SK-N-SH treated with all-trans-retinoic acid at 6 μM for 48 hours (cell line): ENCODE data around the gene CDC42EP2.
"Not testable (repeated sequence)": the region's sequence is repeated elsewhere in the genome, so short reads cannot be mapped to it uniquely, and the experiment has no call there.

Experiments used
- ATAC-seq: fragments of 200-7000 bp; cut with Tn5 transposase; 3 replicates; pipeline ENCODE4 v1.9.1; 2020; ENCODE audit warnings: mild to moderate bottlenecking, moderate library complexity
- BACH2 ChIP-seq: fragments of 250-450 bp; sonication (Bioruptor Pico); IDR thresholded peaks from 2 replicates; pipeline ENCODE4 v1.9.0; 2021; ENCODE audit warnings: mild to moderate bottlenecking, borderline replicate concordance
- CREB5 ChIP-seq: fragments of 250-450 bp; sonication (Bioruptor Pico); IDR thresholded peaks from 2 replicates; pipeline ENCODE4 v1.5.1; 2020; ENCODE audit warnings: low read depth, mild to moderate bottlenecking, moderate library complexity
- CSDC2 ChIP-seq: fragments of 250-450 bp; sonication (Bioruptor Pico); IDR thresholded peaks from 2 replicates; pipeline ENCODE4 v1.5.0; 2020; ENCODE audit warnings: mild to moderate bottlenecking, moderate library complexity
- CSRNP3 ChIP-seq: fragments of 250-450 bp; sonication (Bioruptor Pico); IDR thresholded peaks from 2 replicates; pipeline ENCODE4 v1.5.1; 2021; ENCODE audit warnings: mild to moderate bottlenecking, moderate library complexity
- ESRRG ChIP-seq: fragments of 250-450 bp; sonication (Bioruptor Pico); IDR thresholded peaks from 2 replicates; pipeline ENCODE4 v1.6.1; 2021; ENCODE audit warnings: mild to moderate bottlenecking
- GLIS3 ChIP-seq: fragments of 250-450 bp; sonication (Bioruptor Pico); IDR thresholded peaks from 2 replicates; pipeline ENCODE4 v1.5.0; 2020; ENCODE audit warnings: mild to moderate bottlenecking, moderate library complexity
- ISL1 ChIP-seq: fragments of 250-450 bp; sonication (Bioruptor Pico); IDR thresholded peaks from 2 replicates; pipeline ENCODE4 v2.1.2; 2022; ENCODE audit warnings: mild to moderate bottlenecking, moderate library complexity
- OSR1 ChIP-seq: fragments of 250-450 bp; sonication (Bioruptor Pico); IDR thresholded peaks from 2 replicates; pipeline ENCODE4 v1.8.0; 2022; ENCODE audit warnings: moderate library complexity, mild to moderate bottlenecking, inconsistent platforms
- PATZ1 ChIP-seq: fragments of 250-450 bp; sonication (Bioruptor Pico); IDR thresholded peaks from 2 replicates; pipeline ENCODE4 v1.8.0; 2020; ENCODE audit warnings: mild to moderate bottlenecking, moderate library complexity, borderline replicate concordance
- PPARA ChIP-seq: fragments of 250-450 bp; sonication (Bioruptor Pico); IDR thresholded peaks from 2 replicates; pipeline ENCODE4 v1.5.0; 2020; ENCODE audit warnings: mild to moderate bottlenecking, borderline replicate concordance
- RARB ChIP-seq: fragments of 250-450 bp; sonication (Bioruptor Pico); IDR thresholded peaks from 2 replicates; pipeline ENCODE4 v1.8.0; 2021; ENCODE audit warnings: mild to moderate bottlenecking, moderate library complexity
- SNAI2 ChIP-seq: fragments of 250-450 bp; sonication (Bioruptor Pico); IDR thresholded peaks from 2 replicates; pipeline ENCODE4 v1.5.0; 2020; ENCODE audit warnings: mild to moderate bottlenecking, moderate library complexity
- TCF4 ChIP-seq: fragments of 250-450 bp; sonication (Bioruptor Pico); IDR thresholded peaks from 2 replicates; pipeline ENCODE4 v1.8.0; 2021; ENCODE audit warnings: mild to moderate bottlenecking, moderate library complexity, borderline replicate concordance
- TOX ChIP-seq: fragments of 250-450 bp; sonication (Bioruptor Pico); IDR thresholded peaks from 2 replicates; pipeline ENCODE4 v1.8.0; 2021; ENCODE audit warnings: mild to moderate bottlenecking, moderate library complexity, borderline replicate concordance
- ZC3H10 ChIP-seq: fragments of 250-450 bp; sonication (Bioruptor Pico); IDR thresholded peaks from 2 replicates; pipeline ENCODE4 v1.5.1; 2021; ENCODE audit warnings: mild to moderate bottlenecking, moderate library complexity
- ZFP3 ChIP-seq: fragments of 250-450 bp; sonication (Bioruptor Pico); IDR thresholded peaks from 2 replicates; pipeline ENCODE4 v1.5.0; 2020; ENCODE audit warnings: mild to moderate bottlenecking, moderate library complexity
- ZFP30 ChIP-seq: fragments of 450-650 bp; formaldehyde crosslinking; IDR thresholded peaks from 2 replicates; pipeline ENCODE4 v1.5.0; 2022; ENCODE audit warnings: mild to moderate bottlenecking, moderate library complexity
- ZNF565 ChIP-seq: fragments of 450-650 bp; formaldehyde crosslinking; conservative IDR thresholded peaks from 2 replicates; pipeline ENCODE4 v1.5.0; 2020; ENCODE audit warnings: low read depth, mild to moderate bottlenecking, moderate library complexity
- ZNF70 ChIP-seq: fragments of 450-650 bp; formaldehyde crosslinking; IDR thresholded peaks from 2 replicates; pipeline ENCODE4 v1.5.0; 2020; ENCODE audit warnings: mild to moderate bottlenecking, moderate library complexity
- ZNF8 ChIP-seq: fragments of 450-650 bp; formaldehyde crosslinking; IDR thresholded peaks from 2 replicates; pipeline ENCODE4 v1.5.0; 2020; ENCODE audit warnings: mild to moderate bottlenecking, moderate library complexity
- TF ChIP-seq, protein P1 (sequence below): fragments of 250-450 bp; sonication (Bioruptor Pico); IDR thresholded peaks from 2 replicates; pipeline ENCODE4 v1.8.0; 2021; ENCODE audit warnings: low read depth, mild to moderate bottlenecking, moderate library complexity, borderline replicate concordance

The CDC42EP2 gene

DNA sequence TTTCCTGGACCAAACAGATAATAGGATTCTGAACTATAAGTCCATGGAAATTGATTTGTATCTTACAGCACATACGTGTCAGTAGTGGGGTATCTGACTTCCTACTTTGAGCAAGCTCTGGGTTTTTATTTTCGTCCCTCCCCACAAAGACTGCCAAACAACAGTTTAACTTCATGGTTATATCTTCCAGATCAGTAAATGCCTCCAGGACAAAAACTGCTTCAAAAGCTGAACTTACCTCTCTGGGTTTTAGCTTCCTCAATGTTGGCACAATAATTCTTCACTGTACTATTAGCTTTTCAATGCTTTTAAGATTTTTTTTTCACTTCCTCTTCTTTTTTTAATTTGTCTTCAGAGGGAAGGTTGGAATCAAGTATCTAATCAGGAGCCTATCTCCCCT is 14.8 kb downstream of the CDC42EP2 start:
- ATAC-seq, result no peak

DNA sequence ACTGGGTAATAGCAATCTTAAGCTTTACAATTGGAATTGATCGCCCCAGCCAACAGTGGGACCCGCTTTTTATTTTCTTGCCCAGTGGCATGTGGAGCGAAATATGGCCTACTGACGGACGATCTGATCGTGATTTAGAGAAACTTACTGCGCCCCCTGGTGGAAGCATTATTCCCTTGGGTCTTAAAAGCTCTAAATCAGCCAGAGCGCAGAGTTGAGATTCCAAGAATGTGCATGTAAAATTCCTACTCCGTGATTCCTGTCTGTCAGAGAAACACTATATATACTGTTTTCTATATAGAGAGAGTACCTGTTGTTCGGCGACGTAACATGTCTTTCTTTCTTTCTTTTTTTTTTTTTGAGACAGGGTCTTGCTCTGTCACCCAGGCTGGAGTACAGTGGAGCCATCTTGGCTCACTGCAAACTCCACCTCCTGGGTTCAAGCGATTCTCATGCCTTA is 15.3 kb downstream of the CDC42EP2 start:
- TF ChIP-seq PPARA (no peak), OSR1 (CRISPR knock-in tag) (no peak), RARB (CRISPR knock-in tag) (no peak), CREB5 (no peak), ZNF565 (CRISPR knock-in tag) (no peak), BACH2 (no peak), TOX (CRISPR knock-in tag) (no peak), SNAI2 (CRISPR knock-in tag) (no peak), TCF4 (no peak), GLIS3 (CRISPR knock-in tag) (no peak), PATZ1 (CRISPR knock-in tag) (no peak), ESRRG (CRISPR knock-in tag) (no peak)
- TF ChIP-seq, protein P1, sequence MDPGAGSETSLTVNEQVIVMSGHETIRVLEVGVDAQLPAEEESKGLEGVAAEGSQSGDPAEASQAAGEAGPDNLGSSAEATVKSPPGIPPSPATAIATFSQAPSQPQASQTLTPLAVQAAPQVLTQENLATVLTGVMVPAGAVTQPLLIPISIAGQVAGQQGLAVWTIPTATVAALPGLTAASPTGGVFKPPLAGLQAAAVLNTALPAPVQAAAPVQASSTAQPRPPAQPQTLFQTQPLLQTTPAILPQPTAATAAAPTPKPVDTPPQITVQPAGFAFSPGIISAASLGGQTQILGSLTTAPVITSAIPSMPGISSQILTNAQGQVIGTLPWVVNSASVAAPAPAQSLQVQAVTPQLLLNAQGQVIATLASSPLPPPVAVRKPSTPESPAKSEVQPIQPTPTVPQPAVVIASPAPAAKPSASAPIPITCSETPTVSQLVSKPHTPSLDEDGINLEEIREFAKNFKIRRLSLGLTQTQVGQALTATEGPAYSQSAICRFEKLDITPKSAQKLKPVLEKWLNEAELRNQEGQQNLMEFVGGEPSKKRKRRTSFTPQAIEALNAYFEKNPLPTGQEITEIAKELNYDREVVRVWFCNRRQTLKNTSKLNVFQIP (CRISPR knock-in tag), result no peak
- peak; percentile 64 for ATAC-seq

More for the DNA sequence above, 14.8 kb downstream of the CDC42EP2 start:
- no peak for TF ChIP-seq ZC3H10 (CRISPR knock-in tag)
- no peak for TF ChIP-seq CREB5
- TF ChIP-seq, protein P1 (CRISPR knock-in tag), result no peak
- TF ChIP-seq ZFP3 (CRISPR knock-in tag), result no peak
- TF ChIP-seq ZNF565 (CRISPR knock-in tag), result no peak
- no peak for TF ChIP-seq PPARA

DNA sequence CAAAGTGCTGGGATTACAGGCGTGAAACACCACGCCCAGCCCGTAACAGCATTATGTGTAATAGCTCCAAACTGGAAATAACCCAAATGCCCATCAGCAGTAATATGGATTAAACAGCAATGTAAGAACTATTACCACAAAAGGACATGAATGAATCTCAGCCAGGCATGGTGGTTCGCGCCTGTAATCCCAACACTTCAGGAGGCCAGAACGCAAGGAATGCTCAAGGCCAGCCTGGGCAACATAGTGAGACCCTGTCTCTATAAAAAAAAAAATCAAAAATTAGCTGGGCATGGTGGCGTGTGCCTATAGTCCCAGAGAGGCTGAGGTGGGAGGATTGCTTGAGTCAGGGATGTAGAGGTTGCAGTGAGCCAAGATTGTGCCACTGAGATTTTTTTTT is 15.9 kb downstream of the CDC42EP2 start:
- TF ChIP-seq ZNF8 (CRISPR knock-in tag) (no peak), ZFP30 (CRISPR knock-in tag) (no peak), ZNF70 (CRISPR knock-in tag) (no peak), SNAI2 (CRISPR knock-in tag) (no peak)
- ATAC-seq, result no peak

DNA sequence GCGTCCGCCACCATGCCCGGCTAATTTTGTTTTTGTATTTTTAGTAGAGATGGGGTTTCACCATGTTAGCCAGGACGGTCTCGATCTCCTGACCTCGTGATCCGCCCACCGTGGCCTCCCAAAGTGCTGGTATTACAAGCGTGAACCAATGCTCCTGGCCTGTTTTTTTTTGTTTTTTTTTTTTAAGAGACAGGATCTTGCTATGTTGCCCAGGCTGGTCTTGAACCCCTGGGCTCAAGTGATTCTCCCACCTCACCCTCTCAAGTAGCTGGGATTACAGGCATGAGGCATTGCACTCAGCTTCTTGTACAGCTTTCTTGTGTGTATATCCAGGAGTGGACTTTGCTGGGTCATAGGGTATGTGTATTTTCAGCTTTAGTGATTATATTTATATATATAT is 17.9 kb downstream of the CDC42EP2 start:
- ATAC-seq, result not testable (repeated sequence)

DNA sequence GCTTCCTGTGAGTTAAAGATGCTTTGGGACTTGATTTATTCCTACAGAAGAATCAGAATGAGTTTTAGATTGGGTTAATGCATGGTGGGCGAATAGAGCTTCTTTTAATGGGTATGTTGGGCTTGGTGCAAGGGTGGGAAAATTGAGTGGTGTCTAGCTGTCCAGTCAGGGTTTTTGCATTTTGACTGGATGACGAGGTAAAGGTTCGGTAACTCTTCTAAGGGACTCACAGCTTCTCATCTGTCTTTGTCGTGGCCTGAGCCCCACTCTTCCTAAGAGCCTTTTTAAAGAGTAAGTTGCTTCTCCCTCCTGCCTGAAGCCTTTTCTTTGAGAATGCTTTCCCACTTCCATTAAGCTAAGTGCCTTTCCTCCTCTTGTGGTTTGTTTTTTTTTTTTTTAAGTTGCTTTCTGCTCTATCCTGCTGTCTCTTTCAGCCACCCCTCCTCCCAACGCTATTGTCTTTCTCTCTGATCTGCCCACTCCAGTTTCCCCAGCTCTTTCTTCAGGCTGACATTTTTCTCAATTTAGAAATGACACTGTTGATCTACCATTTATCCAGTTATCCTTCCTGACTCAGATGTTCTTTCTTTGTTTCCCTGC is 20.1 kb downstream of the CDC42EP2 start:
- no peak for ATAC-seq
- no peak for TF ChIP-seq GLIS3 (CRISPR knock-in tag)
- TF ChIP-seq ZNF565 (CRISPR knock-in tag), result no peak
- TF ChIP-seq PPARA, result no peak
- TF ChIP-seq CSDC2 (CRISPR knock-in tag), result no peak
- TF ChIP-seq ZNF70 (CRISPR knock-in tag), result no peak
- TF ChIP-seq ISL1 (CRISPR knock-in tag), result no peak
- no peak for TF ChIP-seq TCF4
- no peak for TF ChIP-seq PATZ1 (CRISPR knock-in tag)
- no peak for TF ChIP-seq CSRNP3 (CRISPR knock-in tag)
- TF ChIP-seq, protein P1 (CRISPR knock-in tag), result no peak
- TF ChIP-seq SNAI2 (CRISPR knock-in tag), result no peak
- TF ChIP-seq BACH2, result no peak
- TF ChIP-seq ESRRG (CRISPR knock-in tag), result no peak
